Right kidney (tissue), 1 donor: ENCODE measurements around the gene TBPL2.
"Not testable (repeated sequence)": the region's sequence is repeated elsewhere in the genome, so short reads cannot be mapped to it uniquely, and the experiment has no call there.

ENCODE experiments used
- DNase-seq: peaks from one replicate; pipeline ENCODE4 v3.0.0-alpha.2; 2016

Gene TBPL2

GRCh38 chr14:55401751-55402150 lies 38.7 kb downstream of the TBPL2 start:
- DNase-seq, result no peak

DNA sequence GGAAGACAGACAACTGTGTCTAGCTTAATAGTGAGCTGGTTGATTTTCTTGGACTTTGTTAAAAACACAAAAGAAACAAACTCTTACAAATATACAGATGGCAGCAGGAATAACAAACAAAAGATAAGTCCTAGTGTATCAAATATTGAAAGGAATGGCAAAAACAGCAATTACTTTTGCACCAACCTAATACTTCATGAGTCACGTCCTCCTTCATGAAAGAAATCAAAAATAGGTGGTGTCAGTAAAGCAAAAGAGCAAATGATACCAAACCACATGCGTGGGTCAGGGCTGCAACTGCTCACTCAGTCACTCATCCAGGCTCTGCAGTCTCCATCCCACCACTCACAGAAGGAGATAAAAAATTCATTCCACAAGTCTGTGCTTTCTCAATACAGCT lies 40.6 kb downstream of the TBPL2 start:
- no peak for DNase-seq

DNA sequence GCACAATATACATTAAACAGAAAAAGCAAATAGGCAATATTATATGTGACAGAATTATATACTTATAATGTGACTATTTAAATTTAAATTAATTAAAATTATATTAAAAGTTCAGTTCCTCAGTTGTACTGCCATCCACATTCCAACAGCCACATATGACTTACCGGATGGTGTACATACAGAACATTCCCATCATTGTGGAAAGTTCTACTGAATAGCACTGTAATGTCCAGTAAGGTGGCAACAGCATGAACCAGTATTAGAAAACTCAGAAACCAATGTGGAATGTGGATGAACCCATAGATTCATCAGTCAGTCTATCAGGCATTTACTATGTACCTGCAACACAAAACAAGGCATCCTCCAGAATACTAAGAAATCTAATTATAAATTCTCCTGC lies 41.2 kb downstream of the TBPL2 start:
- DNase-seq, result no peak

GRCh38 chr14:55398679-55399078 lies 41.7 kb downstream of the TBPL2 start:
- DNase-seq, result no peak

DNA sequence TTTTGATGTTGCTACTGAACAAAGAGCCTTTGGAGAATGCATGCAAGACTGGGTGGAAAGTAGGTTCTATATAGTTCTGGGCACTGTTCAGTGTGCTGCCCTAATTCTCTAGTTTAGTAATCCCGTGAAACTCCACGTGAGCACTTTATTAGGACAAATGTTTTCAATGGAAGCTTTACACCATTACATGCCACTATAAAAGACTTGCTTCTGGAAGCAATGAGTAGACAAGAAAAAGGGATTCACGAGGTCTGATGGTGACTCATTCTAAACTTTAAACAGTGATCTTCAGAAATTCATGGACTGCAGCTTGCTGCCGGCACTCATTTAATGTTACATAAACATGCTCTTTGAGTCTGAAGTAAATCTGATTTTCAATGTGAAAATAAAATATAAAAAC lies 51.1 kb downstream of the TBPL2 start:
- no peak for DNase-seq

DNA sequence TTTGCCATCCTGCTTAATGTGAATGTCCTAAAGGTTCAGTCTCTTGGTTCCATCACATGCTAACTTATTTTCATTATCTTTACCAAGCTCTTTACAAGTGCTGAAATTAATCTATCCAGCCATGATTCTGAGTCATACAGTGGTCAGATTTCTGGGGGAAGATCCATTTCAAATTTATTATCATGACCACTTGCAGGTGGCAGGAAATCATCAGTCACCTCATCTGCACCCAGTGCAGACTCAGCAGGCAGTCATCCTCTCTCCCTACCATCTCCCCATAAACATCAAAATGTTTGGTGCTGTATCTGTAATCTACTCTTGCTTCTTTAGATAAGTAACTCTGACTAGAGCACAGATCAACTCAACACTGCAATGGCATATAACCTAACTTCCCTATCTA lies 52.3 kb downstream of the TBPL2 start:
- DNase-seq, result no peak

GRCh38 chr14:55387121-55387520 lies 53.3 kb downstream of the TBPL2 start:
- DNase-seq, result no peak

GRCh38 chr14:55386037-55386808 lies 54.2 kb downstream of the TBPL2 start:
- DNase-seq, result no peak

- DNase-seq, result no peak
Observed at GRCh38 chr14:55384536-55384935, 55.9 kb downstream of the TBPL2 start.

- DNase-seq, result no peak
Observed at GRCh38 chr14:55383541-55384140, 56.8 kb downstream of the TBPL2 start.

DNA sequence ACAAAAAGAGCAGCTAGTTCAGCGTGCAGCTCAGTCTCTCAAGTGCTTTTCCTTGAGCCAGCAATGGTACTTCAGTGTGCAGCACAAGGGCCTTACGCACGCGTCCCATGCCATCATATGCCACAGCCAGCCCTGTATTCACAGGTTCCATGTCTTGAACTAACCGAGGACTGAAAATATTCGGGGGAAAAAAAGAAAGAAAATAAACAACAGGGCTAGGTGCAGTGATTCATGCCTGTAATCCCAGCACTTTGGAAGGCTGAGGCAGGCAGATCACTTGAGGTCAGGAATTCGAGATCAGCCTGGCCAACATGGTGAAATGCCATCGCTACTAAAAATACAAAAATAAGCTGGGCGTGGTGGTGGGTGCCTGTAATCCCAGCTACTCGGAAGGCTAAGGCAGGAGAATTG lies 57.4 kb downstream of the TBPL2 start:
- not testable (repeated sequence) for DNase-seq

DNA sequence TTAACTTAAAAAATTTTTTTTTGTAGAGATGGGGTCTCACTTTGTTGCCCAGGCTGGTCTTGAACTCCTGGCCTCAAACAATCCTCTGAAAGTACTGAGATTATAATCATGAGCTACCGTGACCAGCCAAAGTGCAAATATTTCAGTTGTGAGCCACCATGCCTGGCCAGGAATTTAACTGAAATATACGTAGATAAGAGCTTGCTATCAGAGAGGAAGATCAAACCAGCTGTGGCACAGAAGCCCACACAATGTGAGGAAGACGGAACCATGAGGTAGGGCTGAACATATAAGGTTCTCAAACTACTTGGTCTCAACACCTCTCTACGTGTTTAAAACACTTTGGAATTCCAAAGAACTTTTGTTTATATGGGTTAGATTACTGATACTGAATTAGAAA lies 57.9 kb downstream of the TBPL2 start:
- DNase-seq, result no peak

GRCh38 chr14:55381561-55381960 lies 58.9 kb downstream of the TBPL2 start:
- no peak for DNase-seq

DNA sequence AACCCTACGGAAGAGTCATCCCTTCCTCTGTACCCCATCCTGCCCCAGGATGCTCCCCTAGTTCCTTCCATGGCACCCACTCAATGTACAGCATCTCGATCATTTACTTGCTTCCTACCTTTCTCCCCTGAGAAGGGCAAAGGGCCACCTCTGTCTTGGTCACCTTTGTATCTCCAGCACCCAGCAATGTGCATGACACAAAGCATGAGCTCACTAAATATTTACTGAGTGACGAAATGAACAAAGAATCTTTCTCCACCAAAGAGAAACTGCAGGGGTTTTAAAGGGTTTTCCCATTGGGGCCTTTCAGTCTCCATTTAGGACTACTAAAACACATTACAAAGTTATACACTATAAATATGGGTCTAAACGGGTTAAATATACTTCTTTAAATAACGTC lies 59.4 kb downstream of the TBPL2 start:
- no peak for DNase-seq

- DNase-seq, result no peak
Observed at GRCh38 chr14:55377236-55377635, 63.2 kb downstream of the TBPL2 start.

DNA sequence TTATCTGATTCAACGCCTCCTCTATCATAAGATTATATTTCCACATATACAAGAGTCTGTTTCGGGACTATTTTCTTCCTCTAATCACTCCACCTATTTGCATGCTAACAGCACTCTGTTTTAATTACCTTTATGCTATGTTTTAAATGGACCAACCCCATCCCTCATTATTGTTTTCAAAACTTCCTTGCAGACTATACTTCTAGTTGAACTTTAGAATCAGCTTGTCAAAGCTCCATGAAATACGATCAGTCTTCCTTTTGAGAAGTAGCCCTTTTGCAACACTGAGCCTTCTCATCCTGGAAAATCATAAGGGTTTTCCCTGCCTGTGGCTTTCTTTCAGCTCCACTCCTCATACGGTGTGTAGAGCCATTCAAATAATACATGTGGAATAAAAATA lies 65.6 kb downstream of the TBPL2 start:
- no peak for DNase-seq

DNA sequence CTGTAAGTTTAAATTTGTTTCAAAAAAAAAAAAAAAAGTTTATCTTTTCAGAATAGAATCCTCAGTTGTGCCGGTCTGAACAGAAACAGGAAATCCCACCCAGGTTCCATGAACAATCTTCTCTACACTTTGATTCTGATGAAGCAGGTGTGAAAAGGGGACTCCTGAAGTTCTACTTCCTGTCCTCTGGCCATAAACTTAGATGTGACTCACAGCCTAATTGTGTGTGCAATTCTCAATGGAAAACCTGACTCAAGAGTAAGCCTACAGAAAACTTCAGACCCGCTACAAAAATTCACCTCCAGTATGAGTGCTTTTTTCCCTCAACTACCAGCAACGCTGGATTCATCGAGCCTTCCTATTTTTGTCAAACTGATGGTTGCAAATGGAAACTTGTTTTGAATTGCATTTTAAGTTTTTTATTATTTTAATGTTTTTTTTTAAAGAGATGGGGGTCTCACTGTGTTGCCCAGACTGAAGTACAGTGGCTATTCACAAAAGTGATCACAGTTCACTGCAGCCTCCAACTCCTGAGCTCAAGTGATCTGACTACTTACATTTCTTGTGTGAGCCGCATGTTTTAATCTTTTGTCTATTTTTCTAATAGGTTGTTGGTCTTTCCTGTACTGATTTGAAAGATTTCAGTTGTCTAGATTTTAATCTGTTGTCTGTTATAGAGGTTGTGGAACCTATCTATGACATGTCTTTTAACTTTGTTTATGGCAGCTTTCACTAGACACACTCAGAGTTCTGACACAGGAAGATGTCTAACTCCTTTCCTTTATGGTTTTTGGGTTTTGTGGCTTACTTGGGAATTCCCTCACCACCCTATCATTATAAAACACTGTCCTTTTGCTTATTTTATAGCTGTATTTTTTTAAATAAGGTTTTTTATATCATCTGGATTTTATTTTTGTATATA lies 66.4 kb downstream of the TBPL2 start:
- DNase-seq, result no peak

DNA sequence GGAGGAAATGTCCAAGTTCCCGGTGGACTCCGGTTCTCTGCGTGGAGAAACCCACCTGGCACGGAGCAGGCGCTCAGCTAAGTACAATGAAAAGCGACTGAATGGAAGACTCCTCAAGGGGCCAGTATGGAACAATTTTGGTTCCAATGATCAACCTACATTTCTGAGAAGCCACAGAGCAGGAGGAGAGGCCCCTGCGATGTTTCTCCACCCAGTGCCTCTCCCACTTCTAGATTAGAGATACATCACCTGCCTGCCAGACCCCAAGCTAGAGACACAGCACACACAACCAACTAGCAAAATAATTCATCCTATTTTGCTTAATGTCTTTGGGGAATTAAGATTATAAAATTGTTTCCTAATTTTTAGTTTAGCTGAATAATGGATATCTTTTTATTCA lies 67.6 kb downstream of the TBPL2 start:
- no peak for DNase-seq

- no peak for DNase-seq
Observed at GRCh38 chr14:55372423-55372822, 68.0 kb downstream of the TBPL2 start.

GRCh38 chr14:55370883-55371455 lies 69.4 kb downstream of the TBPL2 start:
- DNase-seq, result no peak

GRCh38 chr14:55366271-55366670 lies 74.1 kb downstream of the TBPL2 start:
- DNase-seq, result no peak
